SK-N-SH (cell line): Measurements from ENCODE around the gene PCDH1. TPM values are rescaled to one million over a fixed set of nuclear protein-coding genes. Genes with fewer than 3 reads are reported as not detected.

Experiments used
- CTCF ChIA-PET: fragments of 300-600, 350-600 bp; formaldehyde crosslinking; extraction: SDS; loops from one replicate; lab custom pipeline; 2021; lab: Yijun Ruan, JAX
- POLR2A ChIA-PET: fragments of 350-600 bp; sonication (Branson Sonifier 250); formaldehyde crosslinking; extraction: SDS; loops from one replicate; lab custom pipeline; 2020; ENCODE audit warnings: antibody characterized with exemption, inconsistent platforms; lab: Yijun Ruan, JAX
- DNase-seq: peaks from one replicate; pipeline ENCODE4 v3.0.0; 2012
- H2AFZ ChIP-seq: fragments of 200-600 bp; sonication (generic); 2 replicates; pipeline ENCODE4 v1.8.1; 2016; ENCODE audit warnings: antibody characterized with exemption, mild to moderate bottlenecking, low read depth
- H3F3A ChIP-seq: fragments of 200-600 bp; sonication (generic); replicated peaks from 2 replicates; pipeline ENCODE3; 2016; ENCODE audit warnings: antibody characterized with exemption, mild to moderate bottlenecking; ENCODE audit not compliant: insufficient read depth
- H3K27ac ChIP-seq, 2 experiments: fragments of 200-500 bp in 1 of 2; fragments of 200-600 bp in 1 of 2; sonication (Bioruptor generic) in 1 of 2; sonication (generic), shearing (Covaris generic) in 1 of 2; 2 replicates each; pipeline versions ENCODE4 v1.5.1 to v1.6.1; 2014 to 2016; ENCODE audit warnings: low read depth in 2 of 2, inconsistent platforms in 1 of 2, low read length in 1 of 2, mild to moderate bottlenecking in 1 of 2, mixed read lengths in 1 of 2
- H3K27me3 ChIP-seq: fragments of 200-600 bp; sonication (generic), shearing (Covaris generic); 2 replicates; pipeline ENCODE4 v1.6.1; 2016; ENCODE audit warnings: mixed run types; ENCODE audit not compliant: insufficient read depth
- H3K36me3 ChIP-seq, 2 experiments: fragments of 200-500 bp in 1 of 2; fragments of 200-600 bp in 1 of 2; sonication (Bioruptor generic) in 1 of 2; sonication (generic) in 1 of 2; replicated peaks in 1 of 2; 2 replicates each; pipeline versions ENCODE3 to v1.5.1; 2014 to 2016; ENCODE audit warnings: low read length in 1 of 2, mild to moderate bottlenecking in 1 of 2; ENCODE audit not compliant: insufficient read depth in 2 of 2, control insufficient read depth in 1 of 2
- H3K4me1 ChIP-seq, 2 experiments: fragments of 200-500 bp in 1 of 2; fragments of 200-600 bp in 1 of 2; sonication (Bioruptor generic) in 1 of 2; sonication (generic), shearing (Covaris generic) in 1 of 2; 2 replicates each; pipeline versions ENCODE4 v1.5.1 to v1.6.1; 2014 to 2016; ENCODE audit warnings: low read depth in 1 of 2, low read length in 1 of 2, mixed run types in 1 of 2; ENCODE audit not compliant: insufficient read depth in 2 of 2, control insufficient read depth in 1 of 2
- H3K4me2 ChIP-seq: fragments of 200-600 bp; sonication (generic), shearing (Covaris generic); 2 replicates; pipeline ENCODE4 v1.6.1; 2017; ENCODE audit warnings: mixed run types
- H3K4me3 ChIP-seq, 2 experiments: fragments of 200-500 bp in 1 of 2; fragments of 200-600 bp in 1 of 2; sonication (Bioruptor generic) in 1 of 2; sonication (generic), shearing (Covaris generic) in 1 of 2; 2 replicates each; pipeline versions ENCODE4 v1.5.1 to v1.8.1; 2014 to 2016; ENCODE audit warnings: low read depth in 2 of 2, inconsistent platforms in 1 of 2, low read length in 1 of 2, mild to moderate bottlenecking in 1 of 2, mixed read lengths in 1 of 2, moderate library complexity in 1 of 2
- H3K79me2 ChIP-seq: fragments of 200-600 bp; sonication (generic); 2 replicates; pipeline ENCODE4 v1.8.1; 2017; ENCODE audit warnings: mild to moderate bottlenecking; ENCODE audit not compliant: insufficient read depth
- H3K9ac ChIP-seq: fragments of 200-600 bp; sonication (generic); 2 replicates; pipeline ENCODE4 v1.6.1; 2017; ENCODE audit warnings: mixed run types
- H3K9me2 ChIP-seq: fragments of 200-600 bp; sonication (generic); 2 replicates; pipeline ENCODE4 v1.6.1; 2017; ENCODE audit warnings: mixed run types
- H3K9me3 ChIP-seq: fragments of 200-600 bp; sonication (generic); 2 replicates; pipeline ENCODE4 v1.6.1; 2017; ENCODE audit warnings: mixed run types, mild to moderate bottlenecking, moderate library complexity
- H4K20me1 ChIP-seq: fragments of 200-600 bp; sonication (generic); 2 replicates; pipeline ENCODE4 v1.6.1; 2017; ENCODE audit warnings: mild to moderate bottlenecking, mixed run types; ENCODE audit not compliant: insufficient read depth
- EP300 ChIP-seq, 2 experiments: IDR thresholded peaks; 2 replicates each; pipeline versions ENCODE4 v1.4.0 to v1.6.1; 2012; ENCODE audit warnings: borderline replicate concordance in 1 of 2, low read depth in 1 of 2, low read length in 1 of 2
- FOSL2 ChIP-seq: IDR thresholded peaks from 2 replicates; pipeline ENCODE4 v1.4.0; 2012; ENCODE audit warnings: low read depth, mild to moderate bottlenecking, moderate library complexity, borderline replicate concordance
- GATA2 ChIP-seq: sonication (generic); formaldehyde crosslinking; IDR thresholded peaks from 2 replicates; pipeline ENCODE4 v1.5.0; 2020; ENCODE audit warnings: mild to moderate bottlenecking, missing genetic modification reagents
- JUND ChIP-seq: IDR thresholded peaks from 2 replicates; pipeline ENCODE4 v1.4.0; 2012
- MAX ChIP-seq: IDR thresholded peaks from 2 replicates; pipeline ENCODE4 v1.4.0; 2012; ENCODE audit warnings: low read depth
- MEF2A ChIP-seq: IDR thresholded peaks from 2 replicates; pipeline ENCODE4 v1.4.0; 2012; ENCODE audit warnings: low read depth, borderline replicate concordance
- MXI1 ChIP-seq: IDR thresholded peaks from 2 replicates; pipeline ENCODE4 v1.6.1; 2012; ENCODE audit warnings: mild to moderate bottlenecking, low read depth, low read length, improper control_type of control experiment
- NFIC ChIP-seq: IDR thresholded peaks from 2 replicates; pipeline ENCODE4 v1.4.0; 2012; ENCODE audit warnings: borderline replicate concordance
- NRF1 ChIP-seq: IDR thresholded peaks from 2 replicates; pipeline ENCODE4 v1.6.1; 2012; ENCODE audit warnings: low read depth, mild to moderate bottlenecking, low read length
- RAD21 ChIP-seq: IDR thresholded peaks from 2 replicates; pipeline ENCODE4 v1.6.1; 2012; ENCODE audit warnings: mild to moderate bottlenecking, low read length
- RCOR1 ChIP-seq: fragments of 150-350 bp; IDR thresholded peaks from 2 replicates; pipeline ENCODE4 v1.6.1; 2017; ENCODE audit warnings: antibody characterized with exemption, low read length
- REST ChIP-seq: IDR thresholded peaks from 2 replicates; pipeline ENCODE4 v1.6.1; 2012; ENCODE audit warnings: mild to moderate bottlenecking, low read depth, low read length, moderate library complexity
- RFX5 ChIP-seq: IDR thresholded peaks from 2 replicates; pipeline ENCODE4 v1.6.1; 2012; ENCODE audit warnings: mild to moderate bottlenecking, improper control_type of control experiment, low read length
- SIN3A ChIP-seq: IDR thresholded peaks from 2 replicates; pipeline ENCODE4 v1.6.1; 2012; ENCODE audit warnings: low read depth, mild to moderate bottlenecking, low read length, moderate library complexity, borderline replicate concordance
- SMC3 ChIP-seq: IDR thresholded peaks from 2 replicates; pipeline ENCODE4 v1.6.1; 2012; ENCODE audit warnings: low read depth, low read length, improper control_type of control experiment
- TCF12 ChIP-seq: IDR thresholded peaks from 2 replicates; pipeline ENCODE4 v1.4.0; 2012
- YY1 ChIP-seq: IDR thresholded peaks from 2 replicates; pipeline ENCODE4 v1.4.0; 2012; ENCODE audit warnings: low read depth, mild to moderate bottlenecking
- WGBS: methylation state at CpG from one replicate; pipeline ENCODE4 v1.1.6; 2017; ENCODE audit warnings: low lambda C conversion rate; 5-methylcytosine and 5-hydroxymethylcytosine counted together
- polyA plus RNA-seq, 3 experiments: library from polyadenylated mRNA; depleted of rRNA; stranded (reverse); fragments of >200 nt; gene quantifications; 2 replicates each; pipeline ENCODE4 v1.2.3, GENCODE V29; 2012
- TF ChIP-seq, protein P1 (sequence below): fragments of 200-600 bp; sonication (generic); IDR thresholded peaks from 2 replicates; pipeline ENCODE4 v1.6.1; 2017; ENCODE audit warnings: antibody characterized with exemption, mild to moderate bottlenecking, moderate library complexity

Gene PCDH1
- polyA plus RNA-seq, 1 of the 3 experiments (the other 2 are of a cell fraction) = 0.08 TPM

DNA sequence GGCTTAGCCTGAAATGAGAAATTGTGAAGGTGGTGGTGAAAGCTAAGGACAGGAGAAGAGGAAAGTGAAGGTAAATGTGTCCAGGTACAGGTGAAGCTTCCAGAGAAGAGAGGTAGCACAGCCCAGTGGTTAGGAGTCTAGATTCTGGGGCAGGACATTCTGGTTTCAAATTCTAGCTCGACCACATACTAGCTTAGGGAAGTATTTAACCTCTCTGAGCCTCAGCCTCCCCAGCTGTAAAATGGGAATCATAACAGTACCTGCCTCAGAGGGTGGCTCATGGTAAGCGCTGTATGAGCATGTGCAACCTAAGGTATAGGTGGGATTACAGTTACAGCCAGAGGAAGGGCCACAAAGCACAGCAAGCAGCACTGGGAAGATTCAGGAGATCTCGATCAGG, 55.2 kb downstream of the PCDH1 start:
- DNase-seq = no peak
- Histone ChIP-seq H2AFZ (no peak overlapping the region), H3K4me2 (no peak overlapping the region), H4K20me1 (no peaks in the 10 kb centered on the region), H3K79me2 (no peaks in the 10 kb centered on the region), H3K4me1 (peaks cover 8 to 42% of the 10 kb centered on the region in 2 experiments; a peak in 2 of 4 replicates), H3K4me3 (no peak overlapping the region), H3K27me3 (peaks cover 7% of the 10 kb centered on the region), H3K36me3 (no peaks in the 10 kb centered on the region), H3K9me2 (no peaks in the 10 kb centered on the region), H3K27ac (no peak overlapping the region), H3F3A (no peaks in the 10 kb centered on the region), H3K9ac (no peak overlapping the region), H3K9me3 (no peaks in the 10 kb centered on the region)
- 50% methylated on average over 3 of the region's 3 CpGs for WGBS
- TF ChIP-seq TCF12 (no peak), YY1 (no peak), JUND (no peak), MAX (no peak), RCOR1 (no peak), SMC3 (no peak), REST (no peak), NRF1 (no peak), RAD21 (no peak), GATA2 (no peak), SIN3A (no peak)
- ChIA-PET CTCF (interaction anchor here (0.9 to 20.2 kb wide), 5 partner anchors 10 to 138 kb away, joined by 3 to 447 read pairs (median 128); partner anchors contain the start of gene PCDH1), POLR2A (interaction anchor here (1.7 kb wide), 1 partner anchor 58 kb away, joined by 3 read pairs; no protein-coding TSS in a partner anchor)

- CTCF ChIA-PET = interaction anchor here (1.1 to 20.2 kb wide), 6 partner anchors 9 to 138 kb away, joined by 3 to 447 read pairs (median 66); partner anchors contain the start of gene PCDH1
- Histone ChIP-seq H3K9me2 (no peaks in the 10 kb centered on the region), H3K36me3 (no peaks in the 10 kb centered on the region), H3K9me3 (no peaks in the 10 kb centered on the region), H3K79me2 (no peaks in the 10 kb centered on the region), H3F3A (no peaks in the 10 kb centered on the region), H4K20me1 (no peaks in the 10 kb centered on the region), H3K9ac (no peak overlapping the region), H3K4me3 (no peak overlapping the region), H3K27me3 (peaks cover 7% of the 10 kb centered on the region; the same call in 1 of the 2 replicates), H2AFZ (peak overlapping the region; percentile 79; the same call in 1 of the 2 replicates), H3K4me1 (peaks cover 8 to 38% of the 10 kb centered on the region in 2 experiments; a peak in 2 of 4 replicates), H3K4me2 (no peak overlapping the region), H3K27ac (peak overlapping the region; percentile 61 to 64; a peak in 2 of 4 replicates)
- POLR2A ChIA-PET = interaction anchor here (0.8 to 1.7 kb wide), 2 partner anchors 28 to 59 kb away, joined by 3 read pairs; no protein-coding TSS in a partner anchor
- no peak for DNase-seq
- TF ChIP-seq FOSL2 (no peak), NFIC (no peak), MEF2A (no peak), YY1 (no peak), SIN3A (no peak), RFX5 (no peak), JUND (no peak), MXI1 (no peak), EP300 (IDR thresholded peaks at IDR 0.05; ENCODE audit: borderline replicate concordance in 1 of 2, low read depth in 1 of 2, low read length in 1 of 2) (no peak)
- TF ChIP-seq, protein P1, sequence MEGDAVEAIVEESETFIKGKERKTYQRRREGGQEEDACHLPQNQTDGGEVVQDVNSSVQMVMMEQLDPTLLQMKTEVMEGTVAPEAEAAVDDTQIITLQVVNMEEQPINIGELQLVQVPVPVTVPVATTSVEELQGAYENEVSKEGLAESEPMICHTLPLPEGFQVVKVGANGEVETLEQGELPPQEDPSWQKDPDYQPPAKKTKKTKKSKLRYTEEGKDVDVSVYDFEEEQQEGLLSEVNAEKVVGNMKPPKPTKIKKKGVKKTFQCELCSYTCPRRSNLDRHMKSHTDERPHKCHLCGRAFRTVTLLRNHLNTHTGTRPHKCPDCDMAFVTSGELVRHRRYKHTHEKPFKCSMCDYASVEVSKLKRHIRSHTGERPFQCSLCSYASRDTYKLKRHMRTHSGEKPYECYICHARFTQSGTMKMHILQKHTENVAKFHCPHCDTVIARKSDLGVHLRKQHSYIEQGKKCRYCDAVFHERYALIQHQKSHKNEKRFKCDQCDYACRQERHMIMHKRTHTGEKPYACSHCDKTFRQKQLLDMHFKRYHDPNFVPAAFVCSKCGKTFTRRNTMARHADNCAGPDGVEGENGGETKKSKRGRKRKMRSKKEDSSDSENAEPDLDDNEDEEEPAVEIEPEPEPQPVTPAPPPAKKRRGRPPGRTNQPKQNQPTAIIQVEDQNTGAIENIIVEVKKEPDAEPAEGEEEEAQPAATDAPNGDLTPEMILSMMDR = no peak
- 60% methylated on average over 1 of the region's 2 CpGs for WGBS
These were observed 56.1 kb downstream of the PCDH1 start for GRCh38 chr5:141822144-141822543.
